ENCODE results near the gene ABRACL.

DNA sequence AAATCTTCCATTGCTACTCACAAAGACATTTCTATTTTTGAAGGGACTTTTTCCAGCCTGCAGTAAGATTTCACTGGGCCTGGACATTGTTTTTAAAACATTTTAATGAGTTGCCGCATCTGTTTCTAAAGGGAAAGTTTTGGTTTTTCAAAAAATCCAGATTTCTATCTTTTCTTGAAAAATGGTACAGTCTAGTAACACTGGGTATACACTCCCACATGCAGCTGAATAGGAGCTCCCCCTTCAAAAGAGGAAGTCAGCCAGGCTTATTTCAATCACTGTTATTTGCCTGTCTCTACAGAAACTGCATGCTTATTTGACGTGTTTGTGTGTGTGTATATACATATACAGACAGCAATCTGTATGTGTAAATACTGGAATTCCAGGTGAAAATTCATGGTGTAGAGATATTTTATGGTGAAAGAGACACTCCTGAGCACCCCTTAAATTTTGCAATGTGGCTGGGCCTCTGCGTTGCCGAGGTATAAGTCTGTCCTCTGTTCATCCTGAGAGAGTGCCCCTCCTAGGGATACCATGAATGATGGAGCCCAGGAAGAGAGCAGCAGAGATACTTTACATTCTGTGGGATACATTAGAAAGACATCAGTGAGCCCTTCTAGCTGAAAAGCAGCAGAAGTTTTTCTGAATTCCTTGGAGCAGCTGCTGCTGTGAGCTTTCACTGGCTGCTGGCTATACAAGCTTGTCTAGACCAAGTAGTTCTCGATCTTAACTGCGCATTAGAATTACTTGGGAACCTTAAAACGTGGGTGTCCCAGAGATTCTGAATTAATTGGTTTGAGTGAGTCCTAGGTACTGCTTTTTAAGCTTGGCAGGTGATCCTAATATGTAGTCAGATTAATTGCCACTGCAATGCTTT is 12.0 kb upstream of the ABRACL start:
- TF ChIP-seq, protein P1, sequence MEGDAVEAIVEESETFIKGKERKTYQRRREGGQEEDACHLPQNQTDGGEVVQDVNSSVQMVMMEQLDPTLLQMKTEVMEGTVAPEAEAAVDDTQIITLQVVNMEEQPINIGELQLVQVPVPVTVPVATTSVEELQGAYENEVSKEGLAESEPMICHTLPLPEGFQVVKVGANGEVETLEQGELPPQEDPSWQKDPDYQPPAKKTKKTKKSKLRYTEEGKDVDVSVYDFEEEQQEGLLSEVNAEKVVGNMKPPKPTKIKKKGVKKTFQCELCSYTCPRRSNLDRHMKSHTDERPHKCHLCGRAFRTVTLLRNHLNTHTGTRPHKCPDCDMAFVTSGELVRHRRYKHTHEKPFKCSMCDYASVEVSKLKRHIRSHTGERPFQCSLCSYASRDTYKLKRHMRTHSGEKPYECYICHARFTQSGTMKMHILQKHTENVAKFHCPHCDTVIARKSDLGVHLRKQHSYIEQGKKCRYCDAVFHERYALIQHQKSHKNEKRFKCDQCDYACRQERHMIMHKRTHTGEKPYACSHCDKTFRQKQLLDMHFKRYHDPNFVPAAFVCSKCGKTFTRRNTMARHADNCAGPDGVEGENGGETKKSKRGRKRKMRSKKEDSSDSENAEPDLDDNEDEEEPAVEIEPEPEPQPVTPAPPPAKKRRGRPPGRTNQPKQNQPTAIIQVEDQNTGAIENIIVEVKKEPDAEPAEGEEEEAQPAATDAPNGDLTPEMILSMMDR (IDR thresholded peaks at IDR 0.05 in 2 of 3, conservative IDR thresholded peaks at IDR 0.05 in 1 of 3; ENCODE audit: insufficient read depth in 2 of 3, low read depth in 1 of 3, low read length in 3 of 3), result no peak
- TF ChIP-seq RAD21 (CRISPR knock-in tag; conservative IDR thresholded peaks at IDR 0.05 in 1 of 2, IDR thresholded peaks at IDR 0.05 in 1 of 2), result no peak
- TF ChIP-seq ZBTB8A (IDR thresholded peaks at IDR 0.05; ENCODE audit: partially characterized antibody), result no peak
- no peak for TF ChIP-seq JUNB (CRISPR knock-in tag; conservative IDR thresholded peaks at IDR 0.05)
- TF ChIP-seq, protein P2, sequence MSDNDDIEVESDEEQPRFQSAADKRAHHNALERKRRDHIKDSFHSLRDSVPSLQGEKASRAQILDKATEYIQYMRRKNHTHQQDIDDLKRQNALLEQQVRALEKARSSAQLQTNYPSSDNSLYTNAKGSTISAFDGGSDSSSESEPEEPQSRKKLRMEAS (CRISPR knock-in tag; IDR thresholded peaks at IDR 0.05), result no peak

Data from K562 (cell line).